IPS-18a (cell line): ENCODE data around the gene C5.
"Not testable (repeated sequence)": the region's sequence is repeated elsewhere in the genome, so short reads cannot be mapped to it uniquely, and the experiment has no call there.

Experiments used
- H3K27ac ChIP-seq: one replicate; pipeline ENCODE4 v1.5.1; 2013; ENCODE audit warnings: low read length
- H3K27me3 ChIP-seq: one replicate; pipeline ENCODE4 v1.6.1; 2013; ENCODE audit warnings: mild to moderate bottlenecking, low read length; ENCODE audit not compliant: control insufficient read depth, insufficient read depth
- H3K36me3 ChIP-seq: one replicate; pipeline ENCODE4 v1.6.1; 2013; ENCODE audit warnings: low read depth, low read length; ENCODE audit not compliant: control insufficient read depth
- H3K4me1 ChIP-seq: one replicate; pipeline ENCODE4 v1.6.1; 2013; ENCODE audit warnings: low read depth, low read length; ENCODE audit not compliant: control insufficient read depth
- H3K4me3 ChIP-seq: one replicate; pipeline ENCODE4 v1.5.1; 2013; ENCODE audit warnings: low read length
- H3K9ac ChIP-seq: one replicate; pipeline ENCODE4 v1.6.1; 2013; ENCODE audit warnings: mild to moderate bottlenecking, low read length, moderate library complexity
- H3K9me3 ChIP-seq: one replicate; pipeline ENCODE4 v1.6.1; 2013; ENCODE audit warnings: low read depth, low read length; ENCODE audit not compliant: control insufficient read depth

C5 gene

GRCh38 chr9:120978987-120979386, 71.1 kb downstream of the C5 start:
- Histone ChIP-seq H3K9me3 (no peaks in the 10 kb centered on the region), H3K27me3 (no peaks in the 10 kb centered on the region), H3K36me3 (no peaks in the 10 kb centered on the region), H3K27ac (no peak overlapping the region), H3K4me3 (no peak overlapping the region), H3K9ac (no peak overlapping the region), H3K4me1 (no peaks in the 10 kb centered on the region)

GRCh38 chr9:120977321-120977720, 72.8 kb downstream of the C5 start:
- H3K27me3 ChIP-seq, result no peaks in the 10 kb centered on the region
- H3K9ac ChIP-seq, result no peak overlapping the region
- no peak overlapping the region for H3K4me3 ChIP-seq
- H3K27ac ChIP-seq, result no peak overlapping the region
- no peaks in the 10 kb centered on the region for H3K4me1 ChIP-seq
- H3K9me3 ChIP-seq, result no peaks in the 10 kb centered on the region
- H3K36me3 ChIP-seq, result no peaks in the 10 kb centered on the region

- Histone ChIP-seq H3K9me3 (no peaks in the 10 kb centered on the region), H3K4me3 (no peak overlapping the region), H3K4me1 (no peaks in the 10 kb centered on the region), H3K27me3 (no peaks in the 10 kb centered on the region), H3K9ac (no peak overlapping the region), H3K27ac (no peak overlapping the region), H3K36me3 (no peaks in the 10 kb centered on the region)
Observed at GRCh38 chr9:120974921-120975320, 75.2 kb downstream of the C5 start.

- Histone ChIP-seq H3K4me3 (no peak overlapping the region), H3K27ac (no peak overlapping the region), H3K36me3 (no peaks in the 10 kb centered on the region), H3K9me3 (no peaks in the 10 kb centered on the region), H3K4me1 (no peaks in the 10 kb centered on the region), H3K9ac (no peak overlapping the region), H3K27me3 (no peaks in the 10 kb centered on the region)
Observed at GRCh38 chr9:120974181-120974580, 75.9 kb downstream of the C5 start.

- H3K4me1 ChIP-seq, result no peaks in the 10 kb centered on the region
- no peaks in the 10 kb centered on the region for H3K9me3 ChIP-seq
- no peaks in the 10 kb centered on the region for H3K27me3 ChIP-seq
- no peak overlapping the region for H3K27ac ChIP-seq
- no peak overlapping the region for H3K9ac ChIP-seq
- no peaks in the 10 kb centered on the region for H3K36me3 ChIP-seq
- no peak overlapping the region for H3K4me3 ChIP-seq
Observed at GRCh38 chr9:120971938-120972337, 78.1 kb downstream of the C5 start.

GRCh38 chr9:120971471-120971870, 78.6 kb downstream of the C5 start:
- H3K4me1 ChIP-seq, H3K9me3 ChIP-seq, H3K9ac ChIP-seq, H3K27ac ChIP-seq, H3K36me3 ChIP-seq, H3K27me3 ChIP-seq, H3K4me3 ChIP-seq: not testable (repeated sequence)

GRCh38 chr9:120970244-120970643, 79.8 kb downstream of the C5 start:
- Histone ChIP-seq H3K9ac (no peak overlapping the region), H3K9me3 (no peaks in the 10 kb centered on the region), H3K36me3 (no peaks in the 10 kb centered on the region), H3K4me1 (peaks cover 13% of the 10 kb centered on the region), H3K27me3 (no peaks in the 10 kb centered on the region), H3K27ac (no peak overlapping the region), H3K4me3 (no peak overlapping the region)

- Histone ChIP-seq H3K27me3 (no peaks in the 10 kb centered on the region), H3K4me3 (no peak overlapping the region), H3K27ac (no peak overlapping the region), H3K9ac (peak overlapping the region; percentile 6), H3K4me1 (peaks cover 23% of the 10 kb centered on the region), H3K36me3 (no peaks in the 10 kb centered on the region), H3K9me3 (no peaks in the 10 kb centered on the region)
Observed at GRCh38 chr9:120966013-120966369, 84.1 kb downstream of the C5 start.

GRCh38 chr9:120965344-120966012, 84.6 kb downstream of the C5 start:
- no peaks in the 10 kb centered on the region for H3K9me3 ChIP-seq
- H3K9ac ChIP-seq, result peak overlapping the region; percentile 6
- H3K4me3 ChIP-seq, result no peak overlapping the region
- no peak overlapping the region for H3K27ac ChIP-seq
- peaks cover 23% of the 10 kb centered on the region for H3K4me1 ChIP-seq
- no peaks in the 10 kb centered on the region for H3K27me3 ChIP-seq
- no peaks in the 10 kb centered on the region for H3K36me3 ChIP-seq

- no peaks in the 10 kb centered on the region for H3K27me3 ChIP-seq
- no peaks in the 10 kb centered on the region for H3K9me3 ChIP-seq
- no peaks in the 10 kb centered on the region for H3K36me3 ChIP-seq
- no peak overlapping the region for H3K4me3 ChIP-seq
- H3K4me1 ChIP-seq, result peaks cover 23% of the 10 kb centered on the region
- no peak overlapping the region for H3K9ac ChIP-seq
- H3K27ac ChIP-seq, result no peak overlapping the region
Observed at GRCh38 chr9:120961936-120962335, 88.1 kb downstream of the C5 start.

- H3K36me3 ChIP-seq, result no peaks in the 10 kb centered on the region
- no peak overlapping the region for H3K4me3 ChIP-seq
- no peak overlapping the region for H3K9ac ChIP-seq
- H3K4me1 ChIP-seq, result peaks cover 8% of the 10 kb centered on the region
- H3K27me3 ChIP-seq, result no peaks in the 10 kb centered on the region
- no peaks in the 10 kb centered on the region for H3K9me3 ChIP-seq
- no peak overlapping the region for H3K27ac ChIP-seq
Observed at GRCh38 chr9:120960001-120960400, 90.1 kb downstream of the C5 start.

- Histone ChIP-seq H3K27ac (no peak overlapping the region), H3K27me3 (no peaks in the 10 kb centered on the region), H3K9ac (no peak overlapping the region), H3K36me3 (no peaks in the 10 kb centered on the region), H3K9me3 (no peaks in the 10 kb centered on the region), H3K4me1 (no peaks in the 10 kb centered on the region), H3K4me3 (no peak overlapping the region)
Observed at GRCh38 chr9:120956862-120957261, 93.2 kb downstream of the C5 start.
